Measurements from ENCODE around the gene TSPO2.
"Not testable (repeated sequence)": the region's sequence is repeated elsewhere in the genome, so short reads cannot be mapped to it uniquely, and the experiment has no call there.

The TSPO2 gene

GRCh38 chr6:41042226-41043055 is at the start of gene TSPO2:
TSS of gene TSPO2 (plus strand) at chr6:41042467. CDS start at chr6:41042986, 519 bp downstream.
- no peaks in the 10 kb centered on the region for H3K9me3 ChIP-seq (ENCODE audit: low read depth, low read length)
- no peak within 1 kb of the TSS for H3K9ac ChIP-seq (ENCODE audit: insufficient read length)
- no peak for DNase-seq (ENCODE audit: low read depth, low spot score)
- no peaks in the 10 kb centered on the region for H3K36me3 ChIP-seq (ENCODE audit: insufficient read depth, low read length)
- TF ChIP-seq POLR2AphosphoS5 (IDR thresholded peaks at IDR 0.05; ENCODE audit: borderline replicate concordance, low read depth, low read length) (no peak), FOXP2 (optimal IDR thresholded peaks at IDR 0.05; ENCODE audit: control extremely low read depth, extremely low read length, insufficient read depth) (no peak), EZH2 (IDR thresholded peaks at IDR 0.05) (no peak)
- no peak within 1 kb of the TSS for H3K27ac ChIP-seq
- no peak within 1 kb of the TSS for H3K4me3 ChIP-seq

- TF ChIP-seq FOXP2 (optimal IDR thresholded peaks at IDR 0.05; ENCODE audit: control extremely low read depth, extremely low read length, insufficient read depth) (no peak), EZH2 (IDR thresholded peaks at IDR 0.05) (no peak), POLR2AphosphoS5 (IDR thresholded peaks at IDR 0.05; ENCODE audit: borderline replicate concordance, low read depth, low read length) (no peak)
- no peak overlapping the region for H3K9ac ChIP-seq (ENCODE audit: insufficient read length)
- no peak overlapping the region for H3K4me3 ChIP-seq
- DNase-seq (ENCODE audit: low read depth, low spot score) = no peak
- no peak overlapping the region for H3K27ac ChIP-seq
- H3K36me3 ChIP-seq (ENCODE audit: insufficient read depth, low read length) = no peaks in the 10 kb centered on the region
- no peaks in the 10 kb centered on the region for H3K9me3 ChIP-seq (ENCODE audit: low read depth, low read length)
Observed at GRCh38 chr6:40992746-40993145, 49.5 kb upstream of the TSPO2 start.

GRCh38 chr6:40996591-40997233 is 45.6 kb upstream of the TSPO2 start:
- Histone ChIP-seq H3K9me3 (ENCODE audit: low read depth, low read length) (no peaks in the 10 kb centered on the region), H3K4me3 (no peak overlapping the region), H3K9ac (ENCODE audit: insufficient read length) (no peak overlapping the region), H3K27ac (no peak overlapping the region), H3K36me3 (ENCODE audit: insufficient read depth, low read length) (no peaks in the 10 kb centered on the region)
- DNase-seq (ENCODE audit: low read depth, low spot score) = no peak
- TF ChIP-seq FOXP2 (optimal IDR thresholded peaks at IDR 0.05; ENCODE audit: control extremely low read depth, extremely low read length, insufficient read depth) (no peak), POLR2AphosphoS5 (IDR thresholded peaks at IDR 0.05; ENCODE audit: borderline replicate concordance, low read depth, low read length) (no peak), EZH2 (IDR thresholded peaks at IDR 0.05) (no peak)

- no peak overlapping the region for H3K27ac ChIP-seq
- no peak for DNase-seq (ENCODE audit: low read depth, low spot score)
Observed at GRCh38 chr6:40997234-40997957, 44.9 kb upstream of the TSPO2 start.

GRCh38 chr6:40998661-40999060 is 43.6 kb upstream of the TSPO2 start:
- TF ChIP-seq POLR2AphosphoS5 (IDR thresholded peaks at IDR 0.05; ENCODE audit: borderline replicate concordance, low read depth, low read length) (no peak), EZH2 (IDR thresholded peaks at IDR 0.05) (no peak), FOXP2 (optimal IDR thresholded peaks at IDR 0.05; ENCODE audit: control extremely low read depth, extremely low read length, insufficient read depth) (no peak)
- Histone ChIP-seq H3K36me3 (ENCODE audit: insufficient read depth, low read length) (no peaks in the 10 kb centered on the region), H3K4me3 (no peak overlapping the region), H3K27ac (no peak overlapping the region), H3K9me3 (ENCODE audit: low read depth, low read length) (no peaks in the 10 kb centered on the region), H3K9ac (ENCODE audit: insufficient read length) (no peak overlapping the region)
- no peak for DNase-seq (ENCODE audit: low read depth, low spot score)

More at GRCh38 chr6:40997234-40997957, 44.9 kb upstream of the TSPO2 start:
- no peaks in the 10 kb centered on the region for H3K9me3 ChIP-seq (ENCODE audit: low read depth, low read length)
- no peak overlapping the region for H3K9ac ChIP-seq (ENCODE audit: insufficient read length)
- no peaks in the 10 kb centered on the region for H3K36me3 ChIP-seq (ENCODE audit: insufficient read depth, low read length)
- TF ChIP-seq EZH2 (IDR thresholded peaks at IDR 0.05) (no peak), FOXP2 (optimal IDR thresholded peaks at IDR 0.05; ENCODE audit: control extremely low read depth, extremely low read length, insufficient read depth) (no peak), POLR2AphosphoS5 (IDR thresholded peaks at IDR 0.05; ENCODE audit: borderline replicate concordance, low read depth, low read length) (no peak)
- H3K4me3 ChIP-seq = no peak overlapping the region

GRCh38 chr6:40999569-40999968 is 42.7 kb upstream of the TSPO2 start:
- Histone ChIP-seq H3K27ac (no peak overlapping the region), H3K9me3 (ENCODE audit: low read depth, low read length) (no peaks in the 10 kb centered on the region), H3K36me3 (ENCODE audit: insufficient read depth, low read length) (no peaks in the 10 kb centered on the region), H3K4me3 (no peak overlapping the region), H3K9ac (ENCODE audit: insufficient read length) (no peak overlapping the region)
- no peak for DNase-seq (ENCODE audit: low read depth, low spot score)
- no peak for TF ChIP-seq EZH2 (IDR thresholded peaks at IDR 0.05)
- no peak for TF ChIP-seq POLR2AphosphoS5 (IDR thresholded peaks at IDR 0.05; ENCODE audit: borderline replicate concordance, low read depth, low read length)
- no peak for TF ChIP-seq FOXP2 (optimal IDR thresholded peaks at IDR 0.05; ENCODE audit: control extremely low read depth, extremely low read length, insufficient read depth)

- no peaks in the 10 kb centered on the region for H3K36me3 ChIP-seq (ENCODE audit: insufficient read depth, low read length)
- no peak overlapping the region for H3K27ac ChIP-seq
- H3K9ac ChIP-seq (ENCODE audit: insufficient read length) = no peak overlapping the region
- no peak overlapping the region for H3K4me3 ChIP-seq
- no peak for DNase-seq (ENCODE audit: low read depth, low spot score)
- H3K9me3 ChIP-seq (ENCODE audit: low read depth, low read length) = no peaks in the 10 kb centered on the region
- TF ChIP-seq POLR2AphosphoS5 (IDR thresholded peaks at IDR 0.05; ENCODE audit: borderline replicate concordance, low read depth, low read length) (no peak), FOXP2 (optimal IDR thresholded peaks at IDR 0.05; ENCODE audit: control extremely low read depth, extremely low read length, insufficient read depth) (no peak), EZH2 (IDR thresholded peaks at IDR 0.05) (no peak)
Observed at GRCh38 chr6:41000248-41000647, 42.0 kb upstream of the TSPO2 start.

GRCh38 chr6:41002168-41002567 is 40.1 kb upstream of the TSPO2 start:
- Histone ChIP-seq H3K36me3 (ENCODE audit: insufficient read depth, low read length) (no peaks in the 10 kb centered on the region), H3K4me3 (no peak overlapping the region), H3K9me3 (ENCODE audit: low read depth, low read length) (no peaks in the 10 kb centered on the region), H3K9ac (ENCODE audit: insufficient read length) (no peak overlapping the region), H3K27ac (no peak overlapping the region)
- no peak for DNase-seq (ENCODE audit: low read depth, low spot score)
- TF ChIP-seq EZH2 (IDR thresholded peaks at IDR 0.05) = no peak
- no peak for TF ChIP-seq FOXP2 (optimal IDR thresholded peaks at IDR 0.05; ENCODE audit: control extremely low read depth, extremely low read length, insufficient read depth)
- TF ChIP-seq POLR2AphosphoS5 (IDR thresholded peaks at IDR 0.05; ENCODE audit: borderline replicate concordance, low read depth, low read length) = no peak

- H3K9me3 ChIP-seq (ENCODE audit: low read depth, low read length); H3K9ac ChIP-seq (ENCODE audit: insufficient read length); H3K4me3 ChIP-seq; H3K36me3 ChIP-seq (ENCODE audit: insufficient read depth, low read length); DNase-seq (ENCODE audit: low read depth, low spot score); H3K27ac ChIP-seq: not testable (repeated sequence)
Observed at GRCh38 chr6:41006217-41006616, 36.0 kb upstream of the TSPO2 start.

GRCh38 chr6:41006980-41007379 is 35.3 kb upstream of the TSPO2 start:
- not testable (repeated sequence) for H3K36me3 ChIP-seq (ENCODE audit: insufficient read depth, low read length); H3K4me3 ChIP-seq; DNase-seq (ENCODE audit: low read depth, low spot score); H3K9me3 ChIP-seq (ENCODE audit: low read depth, low read length); H3K27ac ChIP-seq; H3K9ac ChIP-seq (ENCODE audit: insufficient read length)

Measured in SK-N-MC (cell line).